SH-SY5Y (cell line): Measurements from ENCODE around the gene TOX3.

Source experiments
- GATA2 ChIP-seq: IDR thresholded peaks from 2 replicates; pipeline ENCODE4 v1.6.1; 2011; ENCODE audit warnings: mild to moderate bottlenecking, low read depth, low read length
- GATA3 ChIP-seq: IDR thresholded peaks from 2 replicates; pipeline ENCODE4 v1.6.1; 2011; ENCODE audit warnings: low read depth, mild to moderate bottlenecking, low read length, moderate library complexity

- no peak for TF ChIP-seq GATA3
- no peak for TF ChIP-seq GATA2
Observed at GRCh38 chr16:52491216-52491615, 55.7 kb downstream of the TOX3 start.
